ENCODE data around the gene ZCCHC14.
"Not testable (repeated sequence)": the region's sequence is repeated elsewhere in the genome, so short reads cannot be mapped to it uniquely, and the experiment has no call there.

The ZCCHC14 gene

GRCh38 chr16:87523605-87524004 lies 30.8 kb upstream of the ZCCHC14 start:
- DNase-seq: not testable (repeated sequence)

DNA sequence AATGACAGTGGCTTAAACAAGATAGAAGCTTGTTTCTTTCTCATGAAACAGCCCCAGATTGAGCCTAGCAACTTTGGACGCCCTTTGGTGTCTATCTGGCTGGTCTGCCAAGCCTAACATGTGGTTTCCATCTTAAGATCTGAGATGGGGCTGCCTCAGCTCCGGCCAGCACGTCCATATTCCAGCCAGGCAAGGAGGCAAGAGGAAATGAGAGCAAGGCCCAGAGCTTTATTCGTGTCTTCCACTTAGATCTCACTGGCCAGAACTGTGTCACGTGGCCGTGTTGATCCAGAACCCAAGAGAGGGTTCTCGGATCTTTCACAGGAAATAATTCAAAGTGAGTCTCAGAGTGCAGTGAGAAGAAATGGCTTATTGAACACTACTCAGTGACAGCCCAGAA lies 28.9 kb upstream of the ZCCHC14 start:
- not testable (repeated sequence) for DNase-seq

DNA sequence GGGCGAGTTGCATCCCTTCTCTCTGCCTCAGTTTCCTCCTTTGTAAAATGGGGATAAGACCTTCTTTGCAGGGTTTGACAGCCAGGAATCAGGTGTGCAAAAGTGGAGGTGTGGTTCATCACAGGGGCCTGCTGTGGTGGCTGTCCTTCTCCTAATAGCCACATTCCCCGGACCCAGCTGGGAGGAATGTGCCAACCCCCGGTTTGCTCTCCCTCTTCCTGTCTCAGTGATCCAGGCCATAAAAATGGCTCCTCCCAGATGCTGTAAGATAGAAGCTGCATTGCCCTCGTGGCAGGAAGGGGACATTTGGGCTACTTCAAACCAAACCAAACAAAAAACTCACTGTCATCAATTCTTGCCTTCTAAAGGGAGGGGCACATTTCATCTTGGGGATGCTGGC lies 26.3 kb upstream of the ZCCHC14 start:
- not testable (repeated sequence) for DNase-seq

DNA sequence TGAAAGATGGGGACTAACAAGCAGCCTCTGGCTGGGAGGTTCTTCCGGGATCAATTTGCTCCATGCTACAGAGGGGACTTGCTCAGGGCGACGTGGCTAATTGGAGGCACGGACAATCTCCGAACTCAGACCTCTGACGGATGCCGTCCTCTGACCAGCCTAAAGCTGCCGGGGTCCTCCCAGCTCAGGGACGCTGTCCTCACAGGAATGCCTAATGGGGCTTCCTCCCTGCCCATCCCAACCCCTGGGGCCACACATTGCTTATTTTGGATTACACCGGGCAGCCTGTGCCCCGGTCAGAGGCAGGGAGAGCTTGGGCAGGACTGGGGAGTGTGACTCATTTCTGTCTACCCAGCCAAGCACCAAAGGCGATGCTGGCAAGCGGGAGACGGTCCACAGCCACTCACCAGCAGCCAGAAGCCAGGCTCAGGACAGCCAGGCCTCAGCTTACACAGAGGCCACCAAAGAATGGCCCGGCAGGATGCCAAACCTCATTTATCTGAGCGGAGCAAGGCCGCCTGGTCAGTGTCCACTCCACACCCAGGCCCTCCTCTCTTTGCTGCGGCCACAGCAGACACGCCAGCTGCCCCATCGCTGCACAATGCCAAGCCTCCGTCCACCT lies 25.7 kb upstream of the ZCCHC14 start:
- DNase-seq: not testable (repeated sequence)

GRCh38 chr16:87517610-87518429 lies 25.0 kb upstream of the ZCCHC14 start:
- not testable (repeated sequence) for DNase-seq

DNA sequence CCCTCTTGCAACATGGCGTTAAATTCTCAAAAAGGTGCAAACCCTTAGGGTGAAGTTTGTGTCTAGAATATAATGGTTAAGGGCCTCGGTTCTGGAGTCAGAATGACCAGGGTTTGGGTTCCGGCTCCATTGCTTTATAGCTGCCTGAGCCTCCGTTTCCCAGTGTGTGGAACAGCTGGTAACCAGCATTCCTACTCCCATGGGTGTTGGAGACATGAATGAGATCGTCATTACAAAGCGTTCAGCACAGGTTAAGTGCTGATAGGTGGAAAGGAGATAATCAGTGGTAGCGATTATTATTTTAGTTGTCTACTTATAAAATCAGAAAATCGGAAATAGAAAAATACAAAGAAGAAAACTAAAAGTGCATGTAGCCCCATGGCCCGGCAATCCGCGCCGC lies 23.5 kb upstream of the ZCCHC14 start:
- no peak for DNase-seq

- DNase-seq: no peak
Observed at GRCh38 chr16:87515475-87516330, 22.9 kb upstream of the ZCCHC14 start.

DNA sequence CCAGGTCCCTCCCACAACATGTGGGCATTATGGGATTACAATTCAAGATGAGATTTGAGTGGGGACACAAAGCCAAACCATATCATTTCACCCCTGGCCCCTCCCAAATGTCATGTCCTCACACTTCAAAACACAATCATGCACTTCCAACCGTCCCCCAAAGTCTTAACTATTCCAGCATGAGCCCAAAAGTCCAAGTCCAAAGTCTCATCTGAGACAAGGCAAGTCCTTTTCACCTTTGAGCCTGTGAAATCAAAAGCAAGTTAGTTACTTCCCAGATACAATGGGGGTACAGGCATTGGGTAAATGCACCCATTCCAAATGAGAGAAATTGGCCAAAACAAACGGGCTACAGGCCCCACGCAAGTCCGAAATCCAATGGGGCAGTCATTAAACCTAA lies 17.0 kb upstream of the ZCCHC14 start:
- not testable (repeated sequence) for DNase-seq

- no peak for DNase-seq
Observed at GRCh38 chr16:87507351-87508069, 14.7 kb upstream of the ZCCHC14 start.

GRCh38 chr16:87506423-87507350 lies 13.9 kb upstream of the ZCCHC14 start:
- DNase-seq: no peak

DNA sequence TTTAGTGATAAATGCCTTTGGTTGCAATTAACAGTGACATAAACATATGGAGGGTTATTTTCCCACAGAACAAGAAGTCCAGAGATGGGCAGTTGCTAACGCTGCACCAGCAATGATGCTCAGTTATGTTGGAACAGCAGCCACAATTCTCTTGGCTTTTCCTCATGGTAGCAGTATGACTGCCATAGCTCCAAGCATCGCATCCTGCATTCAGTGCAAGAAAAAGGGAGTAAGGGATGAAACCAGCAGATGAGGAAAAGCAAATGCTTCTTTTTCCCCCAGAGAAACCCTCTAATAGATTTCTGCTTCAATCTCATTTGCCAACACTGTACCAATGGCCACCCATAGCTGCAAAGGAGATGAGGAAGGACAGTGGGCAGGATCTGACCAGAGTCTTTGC lies 13.0 kb upstream of the ZCCHC14 start:
- DNase-seq: no peak

- not testable (repeated sequence) for DNase-seq
Observed at GRCh38 chr16:87503232-87503937, 10.6 kb upstream of the ZCCHC14 start.

GRCh38 chr16:87502308-87502969 lies 9.6 kb upstream of the ZCCHC14 start:
- no peak for DNase-seq

- no peak for DNase-seq
Observed at GRCh38 chr16:87501117-87501516, 8.3 kb upstream of the ZCCHC14 start.

DNA sequence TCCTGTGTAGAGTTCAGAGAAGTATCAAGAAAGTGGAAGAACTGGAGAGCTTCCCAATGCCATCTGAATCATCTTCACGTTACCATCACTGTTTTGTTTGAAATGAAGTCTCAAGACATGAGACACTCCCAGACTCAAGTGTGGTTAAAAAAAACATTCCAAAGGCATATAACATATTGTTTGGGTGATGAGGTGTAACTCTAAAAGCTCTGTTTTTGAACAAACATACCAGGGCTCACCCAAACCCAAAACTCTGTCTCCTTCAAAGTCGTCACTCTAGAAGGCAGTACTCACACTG lies 6.3 kb upstream of the ZCCHC14 start:
- DNase-seq: peak; percentile 9

DNA sequence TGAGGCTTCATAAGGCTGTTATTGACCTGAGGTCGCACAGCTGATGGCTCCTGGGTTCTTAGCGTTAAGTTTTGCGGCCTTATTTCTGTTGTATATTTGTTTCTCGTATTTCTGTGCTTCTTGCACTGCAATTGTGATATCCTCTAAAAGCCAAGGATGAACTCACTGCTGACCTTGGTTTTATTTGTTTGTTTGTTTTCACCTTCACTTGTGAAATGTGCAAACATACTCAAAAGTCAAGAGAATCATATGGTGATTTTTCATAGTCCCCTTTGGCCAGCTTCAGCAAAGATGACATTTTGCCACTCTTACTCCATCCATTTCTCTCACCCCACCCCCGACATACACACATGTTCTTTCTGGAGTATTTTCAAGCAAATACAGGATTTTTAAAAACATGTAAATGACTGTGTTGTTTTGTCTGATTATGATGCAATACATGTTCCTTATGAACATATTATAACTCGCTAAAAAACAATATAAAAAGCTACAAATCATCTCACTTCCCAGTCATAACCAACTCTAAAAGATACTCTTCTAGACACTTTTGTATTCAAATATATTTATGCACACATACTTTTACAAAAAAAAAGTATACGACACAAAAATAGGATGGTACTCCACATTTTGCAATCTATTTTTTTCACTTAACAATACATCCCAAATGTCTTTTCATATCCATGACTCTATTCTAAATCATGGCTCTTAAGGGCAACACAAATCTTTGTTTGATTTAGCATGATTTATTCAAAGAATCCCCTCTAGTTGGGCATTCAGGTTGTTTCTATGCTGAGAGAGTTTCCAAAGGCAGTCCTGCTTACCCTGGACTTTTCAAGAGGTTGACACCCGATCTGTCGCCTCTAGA lies 5.7 kb upstream of the ZCCHC14 start:
- no peak for DNase-seq

- not testable (repeated sequence) for DNase-seq
Observed at GRCh38 chr16:87497767-87498290, 5.0 kb upstream of the ZCCHC14 start.

DNA sequence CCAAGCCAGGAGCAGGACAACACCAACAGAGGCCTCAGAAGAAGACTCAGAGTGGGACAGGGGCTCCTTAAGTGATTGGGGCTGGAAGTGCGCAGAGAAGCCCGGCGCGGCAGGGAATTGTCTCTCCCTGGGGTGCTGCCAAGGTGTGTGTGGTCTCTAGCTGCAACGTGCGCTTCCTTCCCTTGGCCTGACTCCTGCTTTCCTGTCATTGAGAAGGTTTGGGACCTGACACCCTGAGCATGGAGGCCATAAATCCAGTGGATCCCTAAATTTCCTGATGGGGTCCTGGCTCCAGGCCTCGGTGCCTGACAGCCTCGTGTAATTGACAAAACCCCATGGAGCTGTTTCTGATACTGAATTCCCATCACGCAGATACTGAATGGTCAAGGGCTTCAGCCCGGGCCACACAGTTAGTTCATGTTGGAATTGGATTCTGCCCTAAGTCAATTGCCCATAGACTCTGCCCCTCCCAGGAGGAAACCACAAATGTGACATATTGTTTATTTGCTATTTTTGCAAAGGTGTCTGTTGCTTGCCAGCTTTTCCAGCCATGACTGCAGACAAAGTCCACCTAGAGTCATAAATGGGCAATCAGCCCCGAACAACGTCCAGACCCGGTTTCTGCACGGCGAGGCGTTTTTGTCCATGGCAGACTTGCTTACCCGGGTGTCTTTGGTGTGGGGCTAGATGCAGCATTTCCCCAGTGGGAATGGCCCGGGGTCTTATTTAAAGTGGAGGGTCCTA lies 4.4 kb upstream of the ZCCHC14 start:
- DNase-seq: not testable (repeated sequence)

DNA sequence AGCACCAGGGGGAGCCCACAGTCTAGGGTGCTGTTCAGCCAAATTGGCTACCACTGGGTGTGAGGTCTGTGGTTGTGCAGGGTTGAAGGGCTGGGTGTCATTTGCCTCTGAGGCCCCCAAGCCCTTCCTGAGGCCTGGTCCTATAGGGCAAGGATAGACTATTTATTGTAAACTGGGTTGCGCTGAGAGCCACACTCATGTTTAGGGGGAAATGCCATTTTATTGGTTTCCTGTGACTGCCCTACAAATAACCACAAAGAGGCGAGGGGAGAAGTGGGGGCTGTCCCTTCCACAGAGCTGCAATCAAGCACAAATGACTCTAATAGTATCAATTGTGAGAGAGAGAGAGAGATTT lies 3.6 kb upstream of the ZCCHC14 start:
- DNase-seq: no peak

Measured in OCI-M1 (cell line).